Subcutaneous adipose tissue (tissue), 4 donors: ENCODE measurements around the gene DNAJC5G. TPM values are rescaled to one million over a fixed set of nuclear protein-coding genes. Genes with fewer than 3 reads are reported as not detected.

Experiments
- total RNA-seq, 4 donors: library from RNA; depleted of rRNA; stranded (reverse); fragments of >200 nt; gene quantifications; one replicate each; pipeline ENCODE4 v1.1.0, GENCODE V29; 2016
- TF ChIP-seq, protein P1 (sequence below): fragments of 450-650 bp; IDR thresholded peaks from one replicate; pipeline ENCODE4 v1.5.1; 2016; ENCODE audit warnings: low read depth, mild to moderate bottlenecking, control low read depth, antibody characterized with exemption, moderate library complexity

DNAJC5G gene
- total RNA-seq, 4 donors from 2014 or later = 0.88 TPM; not detected in 3

DNA sequence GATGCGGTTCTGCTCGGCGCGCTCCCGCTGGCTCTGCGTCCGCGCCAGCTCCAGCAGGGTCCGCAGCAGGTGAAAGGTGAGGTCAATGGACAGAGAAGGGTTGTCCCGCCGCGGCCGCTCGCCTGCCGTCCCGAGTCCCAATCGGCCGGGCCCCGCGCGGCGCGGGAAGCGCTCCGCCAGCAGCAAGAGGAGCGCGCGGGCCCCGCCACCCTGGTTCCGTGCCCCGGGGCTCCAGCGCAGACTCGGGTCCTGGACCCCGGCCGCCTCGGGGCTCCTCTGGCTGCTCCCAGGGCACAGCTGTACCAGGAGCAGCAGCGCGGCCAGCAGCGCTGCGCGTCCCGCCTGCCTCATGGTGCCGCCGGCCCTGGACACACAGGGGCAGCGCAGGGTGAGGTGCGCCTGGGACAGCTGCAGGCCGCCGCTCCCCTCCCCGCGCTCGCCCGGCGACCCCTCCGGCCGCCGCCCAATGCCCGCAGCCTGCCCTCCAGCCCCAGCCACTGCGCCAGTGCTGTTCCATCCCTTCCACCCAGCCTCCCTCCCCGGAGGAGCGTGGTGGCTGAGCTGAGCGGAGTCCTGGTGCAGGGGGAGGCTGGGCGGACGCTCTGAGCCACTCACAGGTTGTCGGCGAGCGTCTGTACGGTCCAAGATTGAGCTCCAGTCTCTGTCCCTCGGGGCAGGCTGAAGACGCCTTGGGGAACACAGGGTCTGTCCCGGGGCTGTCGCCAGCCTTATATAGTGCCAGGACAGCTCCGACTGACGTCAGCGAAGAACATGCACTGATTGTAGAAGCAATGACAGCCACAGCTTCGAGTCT, 32.5 kb downstream of the DNAJC5G start:
- TF ChIP-seq, protein P1, sequence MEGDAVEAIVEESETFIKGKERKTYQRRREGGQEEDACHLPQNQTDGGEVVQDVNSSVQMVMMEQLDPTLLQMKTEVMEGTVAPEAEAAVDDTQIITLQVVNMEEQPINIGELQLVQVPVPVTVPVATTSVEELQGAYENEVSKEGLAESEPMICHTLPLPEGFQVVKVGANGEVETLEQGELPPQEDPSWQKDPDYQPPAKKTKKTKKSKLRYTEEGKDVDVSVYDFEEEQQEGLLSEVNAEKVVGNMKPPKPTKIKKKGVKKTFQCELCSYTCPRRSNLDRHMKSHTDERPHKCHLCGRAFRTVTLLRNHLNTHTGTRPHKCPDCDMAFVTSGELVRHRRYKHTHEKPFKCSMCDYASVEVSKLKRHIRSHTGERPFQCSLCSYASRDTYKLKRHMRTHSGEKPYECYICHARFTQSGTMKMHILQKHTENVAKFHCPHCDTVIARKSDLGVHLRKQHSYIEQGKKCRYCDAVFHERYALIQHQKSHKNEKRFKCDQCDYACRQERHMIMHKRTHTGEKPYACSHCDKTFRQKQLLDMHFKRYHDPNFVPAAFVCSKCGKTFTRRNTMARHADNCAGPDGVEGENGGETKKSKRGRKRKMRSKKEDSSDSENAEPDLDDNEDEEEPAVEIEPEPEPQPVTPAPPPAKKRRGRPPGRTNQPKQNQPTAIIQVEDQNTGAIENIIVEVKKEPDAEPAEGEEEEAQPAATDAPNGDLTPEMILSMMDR = no peak

DNA sequence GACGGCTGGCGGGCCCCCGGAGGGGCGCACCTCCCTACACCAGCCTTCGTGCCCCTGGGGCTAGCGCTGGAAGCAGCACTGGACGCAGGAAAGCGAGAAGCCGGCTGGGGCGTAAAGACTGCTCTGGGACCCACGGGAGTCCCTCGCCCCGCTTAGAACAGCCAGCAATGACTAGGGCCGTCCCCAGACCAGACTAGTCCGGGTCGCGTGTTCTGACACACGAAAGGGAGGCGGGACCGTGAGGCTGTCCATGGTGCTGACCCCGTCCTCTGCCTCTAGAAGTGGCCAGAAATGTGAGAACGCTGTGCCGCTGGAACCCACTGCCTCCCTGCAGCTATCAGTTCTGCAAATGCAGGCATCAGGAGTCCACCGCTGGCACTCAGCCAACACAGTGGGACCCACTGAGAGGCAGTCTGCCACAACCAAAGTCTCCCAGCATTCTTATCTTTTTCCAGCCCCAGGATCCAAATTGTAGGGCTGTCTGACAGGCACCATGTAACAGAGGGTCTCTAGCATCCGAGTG, 33.2 kb downstream of the DNAJC5G start, which contains the start of gene UCN:
TSS of gene UCN (minus strand) at position 87 of the 523 bp plus-strand sequence. CDS start 550 bp downstream, outside the sequence.
- TF ChIP-seq, protein P1 = no peak

DNA sequence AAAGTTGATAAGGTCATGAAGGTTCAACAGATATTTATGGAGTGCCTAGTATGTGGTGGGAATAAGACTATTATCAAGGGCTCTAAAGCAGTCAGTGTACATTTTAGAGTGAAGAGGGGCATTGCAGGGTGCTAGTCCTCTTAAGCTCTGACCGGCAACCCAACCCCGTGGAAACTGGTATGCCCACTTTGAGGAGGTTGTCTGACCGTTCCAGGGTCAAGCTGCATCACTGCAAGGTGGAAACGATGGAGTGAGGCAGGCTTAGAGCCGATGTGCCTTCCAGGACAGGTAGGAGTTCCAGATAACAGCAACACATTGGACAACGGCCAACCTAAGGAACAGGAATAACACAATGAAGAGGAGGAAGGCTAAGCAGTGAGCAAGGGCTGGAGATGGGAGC, 34.4 kb downstream of the DNAJC5G start:
- TF ChIP-seq, protein P1 = no peak

DNA sequence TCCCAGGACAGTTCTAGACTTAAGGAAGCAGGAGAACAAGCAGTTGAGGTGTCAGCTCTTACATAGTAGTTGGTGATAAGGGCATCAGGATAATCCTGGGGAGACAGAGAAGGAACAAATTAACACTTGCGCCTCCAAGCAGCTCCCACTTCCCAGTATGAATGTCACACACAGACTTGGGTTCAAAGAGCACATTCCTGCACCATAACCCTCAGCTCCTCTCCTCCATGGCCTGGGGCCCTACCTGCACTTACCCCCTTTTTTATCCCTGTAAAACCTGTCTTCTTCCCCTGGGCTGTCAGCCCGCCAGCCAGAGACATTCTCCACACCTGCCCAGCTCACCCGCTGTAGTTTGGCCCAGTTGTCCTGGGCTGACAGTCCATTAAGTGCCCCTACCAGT, 36.9 kb downstream of the DNAJC5G start:
- TF ChIP-seq, protein P1 = no peak

GRCh38 chr2:27313882-27314645, 38.8 kb downstream of the DNAJC5G start:
- TF ChIP-seq, protein P1 = no peak

DNA sequence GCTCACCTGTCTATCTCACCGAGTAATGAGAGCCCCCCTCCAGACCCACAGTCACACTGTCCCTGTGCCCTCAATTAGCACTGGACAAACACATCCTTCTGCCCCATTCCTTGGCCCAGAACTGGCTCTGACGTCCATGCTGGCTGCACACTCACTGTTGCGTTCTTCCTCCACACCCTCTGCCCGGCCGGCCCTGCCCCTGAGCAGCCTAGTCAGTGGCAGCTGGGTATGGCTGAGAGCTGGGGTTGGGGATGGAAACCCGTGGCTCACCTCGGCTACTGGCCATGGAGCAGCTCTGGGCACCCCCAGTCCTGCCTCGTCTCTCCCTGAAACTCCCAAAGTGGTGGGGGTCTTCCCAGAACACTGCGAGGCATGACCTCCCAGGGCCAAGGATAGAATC, 39.5 kb downstream of the DNAJC5G start:
- TF ChIP-seq, protein P1 = no peak

DNA sequence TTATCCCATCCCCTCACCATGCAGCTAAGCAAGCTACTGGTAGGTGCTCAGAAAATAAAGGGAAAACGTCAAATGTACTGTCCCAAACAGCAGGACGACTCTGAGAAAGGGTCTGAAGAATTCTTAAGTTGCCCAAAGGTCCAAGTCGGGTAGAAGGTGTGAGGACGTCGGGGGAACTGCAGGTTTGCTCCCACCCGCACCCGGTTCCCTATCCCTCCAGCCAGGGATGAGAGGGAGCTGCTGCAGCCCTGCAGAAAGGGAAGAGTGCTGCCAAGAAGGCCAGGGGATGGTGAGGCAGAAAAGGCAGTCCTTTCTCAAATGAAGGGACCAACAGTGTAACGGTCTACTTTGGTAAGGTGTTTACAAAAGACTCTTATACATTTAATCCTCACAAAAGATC, 39.9 kb downstream of the DNAJC5G start:
- TF ChIP-seq, protein P1 = no peak
